HG02981 (cell line): ENCODE measurements around the gene ZFHX2.

Source experiments
- ATAC-seq: cut with Tn5 transposase; IDR thresholded peaks from one replicate; pipeline ENCODE4 v1.9.1; 2021; ENCODE audit warnings: mild to moderate bottlenecking, moderate library complexity; ENCODE audit not compliant: unreplicated experiment

ZFHX2 gene

GRCh38 chr14:23573384-23574015 is 21.9 kb upstream of the ZFHX2 start:
- ATAC-seq, result no peak

GRCh38 chr14:23572836-23573235 is 21.3 kb upstream of the ZFHX2 start:
- ATAC-seq, result no peak

- ATAC-seq, result no peak
These were observed 20.9 kb upstream of the ZFHX2 start for GRCh38 chr14:23572524-23572828.

GRCh38 chr14:23571701-23572523 is 20.3 kb upstream of the ZFHX2 start:
- no peak for ATAC-seq

- ATAC-seq, result no peak
These were observed 19.4 kb upstream of the ZFHX2 start for GRCh38 chr14:23570806-23571483.

- no peak for ATAC-seq
These were observed 18.0 kb upstream of the ZFHX2 start for GRCh38 chr14:23569443-23570151.

GRCh38 chr14:23568600-23569331 is 17.2 kb upstream of the ZFHX2 start:
- ATAC-seq, result no peak

- ATAC-seq, result no peak
These were observed 16.5 kb upstream of the ZFHX2 start for GRCh38 chr14:23568021-23568599.

GRCh38 chr14:23567186-23568020 is 15.8 kb upstream of the ZFHX2 start, which contains the start of gene AP1G2:
AP1G2 (minus strand) TSS chr14:23567791; CDS start chr14:23567314, 477 bp downstream.
- ATAC-seq, result peak; percentile 88

- no peak for ATAC-seq
These were observed 15.2 kb upstream of the ZFHX2 start for GRCh38 chr14:23566778-23567185.

GRCh38 chr14:23566112-23566777 is 14.7 kb upstream of the ZFHX2 start:
- no peak for ATAC-seq

GRCh38 chr14:23565626-23566025 is 14.1 kb upstream of the ZFHX2 start:
- no peak for ATAC-seq

GRCh38 chr14:23564876-23565275 is 13.3 kb upstream of the ZFHX2 start:
- ATAC-seq, result no peak

- no peak for ATAC-seq
These were observed 12.7 kb upstream of the ZFHX2 start for GRCh38 chr14:23564181-23564812.

- ATAC-seq, result no peak
These were observed 12.1 kb upstream of the ZFHX2 start for GRCh38 chr14:23563473-23564180.

- ATAC-seq, result no peak
These were observed 11.4 kb upstream of the ZFHX2 start for GRCh38 chr14:23562822-23563472.
